Measurements from ENCODE around the gene TMC5.

TMC5 gene

DNA sequence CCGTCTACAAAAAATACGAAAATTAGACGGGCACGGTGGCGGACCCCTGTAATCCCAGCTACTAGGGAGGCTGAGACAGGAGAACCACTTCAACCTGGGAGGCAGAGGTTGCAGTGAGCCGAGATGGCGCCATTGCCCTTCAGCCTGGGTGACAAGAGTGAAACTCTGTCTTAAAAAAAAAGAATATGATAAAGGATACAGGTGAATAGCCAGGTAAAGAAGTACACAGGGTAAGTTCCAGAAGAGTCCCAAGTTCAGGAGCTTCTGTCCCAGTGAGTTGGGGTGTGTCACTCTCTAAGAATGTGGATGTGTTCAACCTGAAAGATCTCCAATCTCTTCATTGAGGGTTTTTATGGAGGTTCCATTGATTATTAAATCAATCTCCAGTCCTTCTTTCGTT, 6.8 kb downstream of the TMC5 start:
- no peak overlapping the region for H3K4me3 ChIP-seq
- TF ChIP-seq CTCF (IDR thresholded peaks at IDR 0.05), result no peak
- no peak overlapping the region for H3K27ac ChIP-seq
- no peak for DNase-seq (ENCODE audit: low spot score)

GRCh38 chr16:19430345-19430744, 12.7 kb downstream of the TMC5 start:
- no peak for TF ChIP-seq CTCF (IDR thresholded peaks at IDR 0.05)
- H3K4me3 ChIP-seq, result no peak overlapping the region
- DNase-seq (ENCODE audit: low spot score), result no peak
- H3K27ac ChIP-seq, result no peak overlapping the region

- H3K27ac ChIP-seq, result no peak overlapping the region
- TF ChIP-seq CTCF (IDR thresholded peaks at IDR 0.05), result no peak
- no peak overlapping the region for H3K4me3 ChIP-seq
These were observed 14.1 kb downstream of the TMC5 start for GRCh38 chr16:19431636-19432340.

GRCh38 chr16:19432429-19432828, 14.7 kb downstream of the TMC5 start:
- Histone ChIP-seq H3K4me3 (no peak overlapping the region), H3K27ac (no peak overlapping the region)
- DNase-seq (ENCODE audit: low spot score), result no peak
- no peak for TF ChIP-seq CTCF (IDR thresholded peaks at IDR 0.05)

More at GRCh38 chr16:19431636-19432340, 14.1 kb downstream of the TMC5 start:
- no peak for DNase-seq (ENCODE audit: low spot score)

GRCh38 chr16:19434584-19434983, 16.9 kb downstream of the TMC5 start:
- H3K4me3 ChIP-seq, result no peak overlapping the region
- TF ChIP-seq CTCF (IDR thresholded peaks at IDR 0.05), result no peak
- DNase-seq (ENCODE audit: low spot score), result no peak
- H3K27ac ChIP-seq, result no peak overlapping the region

DNA sequence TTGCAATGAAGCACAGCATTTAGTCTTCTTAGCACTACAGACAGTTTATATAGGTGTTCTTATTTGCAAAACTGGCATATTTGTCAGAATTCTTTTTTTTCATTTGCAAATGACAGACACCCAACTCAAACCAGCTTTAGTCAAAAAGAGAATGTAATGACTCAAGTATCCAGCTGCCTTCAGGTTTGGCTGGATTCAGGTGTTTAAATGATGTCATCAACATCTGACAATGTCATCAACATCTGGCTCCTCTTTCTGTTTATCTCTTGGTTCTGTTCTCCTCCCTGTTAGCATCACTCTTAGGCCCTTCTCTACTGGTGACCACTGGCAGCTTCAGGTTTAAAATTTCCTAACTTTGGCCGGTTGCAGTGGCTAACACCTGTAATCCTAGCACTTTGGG, 18.9 kb downstream of the TMC5 start:
- DNase-seq (ENCODE audit: low spot score), result no peak
- no peak for TF ChIP-seq CTCF (IDR thresholded peaks at IDR 0.05)
- Histone ChIP-seq H3K4me3 (no peak overlapping the region), H3K27ac (no peak overlapping the region)

- TF ChIP-seq CTCF (IDR thresholded peaks at IDR 0.05), result no peak
- Histone ChIP-seq H3K27ac (no peak overlapping the region), H3K4me3 (no peak overlapping the region)
- DNase-seq (ENCODE audit: low spot score), result no peak
These were observed 19.6 kb downstream of the TMC5 start for GRCh38 chr16:19437280-19437679.

Measured in coronary artery (tissue), 2 donors.